ENCODE measurements around the gene RHCG. TPM values are rescaled to one million over a fixed set of nuclear protein-coding genes. Genes with fewer than 3 reads are reported as not detected.

Gene RHCG
- total and polyA plus RNA-seq, 4 donors: 0.08 to 0.19 (median 0.15) TPM

DNA sequence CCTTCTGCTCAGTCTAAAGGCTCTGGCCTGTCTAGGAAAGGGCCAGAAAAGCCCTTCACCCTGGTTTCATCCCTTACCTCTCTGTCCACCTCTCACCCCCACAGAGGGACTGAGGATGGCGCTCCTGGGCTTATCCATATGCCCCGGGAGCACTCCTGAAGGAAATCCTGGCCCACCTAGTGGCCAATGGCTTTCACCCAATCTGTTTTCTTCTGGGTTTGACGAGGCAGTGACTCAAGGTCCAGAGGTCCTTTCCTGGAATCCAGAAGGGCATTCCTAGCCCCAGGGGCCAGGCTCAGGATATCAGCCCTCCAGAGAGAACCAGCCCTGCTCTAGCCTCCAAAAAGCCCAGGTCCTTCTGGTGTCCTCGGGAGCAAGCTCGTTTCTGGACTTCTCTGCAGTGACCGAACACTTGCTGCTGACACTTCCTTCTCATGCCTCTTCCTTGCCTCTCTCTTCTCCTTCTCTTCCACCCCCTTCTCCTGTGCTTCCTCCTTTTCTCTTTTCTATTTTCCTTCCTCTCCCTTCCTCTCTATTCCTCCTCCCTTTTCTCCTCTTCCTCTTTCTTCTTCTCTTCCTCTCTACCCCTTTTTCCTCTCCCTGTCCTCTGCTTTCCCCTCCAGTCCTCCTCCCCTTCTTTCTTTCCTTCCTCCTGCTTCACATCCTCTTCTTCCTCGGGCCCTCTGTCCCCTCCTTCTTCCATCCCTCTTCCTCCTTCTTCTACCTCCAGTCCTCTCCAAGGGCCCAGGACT is 59.6 kb downstream of the RHCG start:
- H3K9ac ChIP-seq (ENCODE audit: low read depth in 1 of 2, low read length in 2 of 2): no peak overlapping the region
- no peak overlapping the region for H3K4me3 ChIP-seq (ENCODE audit: low read depth in 1 of 3, low read length in 3 of 3)
- no peaks in the 10 kb centered on the region for H3K36me3 ChIP-seq (ENCODE audit: control insufficient read depth in 4 of 4, insufficient read depth in 3 of 4, low read depth in 1 of 4, low read length in 3 of 4)
- peaks cover 0 to 5% (median 2%) of the 10 kb centered on the region in 4 donors for H3K4me1 ChIP-seq (ENCODE audit: control insufficient read depth in 4 of 4, insufficient read depth in 4 of 4, low read length in 3 of 4)
- 55% methylated on average over 7 of the region's 7 CpGs for WGBS
- no peaks in the 10 kb centered on the region for H3K9me3 ChIP-seq (ENCODE audit: control insufficient read depth in 4 of 4, low read length in 3 of 4)
- H3K27me3 ChIP-seq (ENCODE audit: control insufficient read depth in 4 of 4, insufficient read depth in 4 of 4, low read length in 3 of 4): no peaks in the 10 kb centered on the region
- DNase-seq (ENCODE audit: low spot score): no peak
- H3K27ac ChIP-seq (ENCODE audit: low read depth in 1 of 2, low read length in 2 of 2): no peak overlapping the region
- no peak for TF ChIP-seq REST (IDR thresholded peaks at IDR 0.05)
- TF ChIP-seq HNF4G (IDR thresholded peaks at IDR 0.05): no peak
- no peak for TF ChIP-seq ZBTB33 (IDR thresholded peaks at IDR 0.05)

DNA sequence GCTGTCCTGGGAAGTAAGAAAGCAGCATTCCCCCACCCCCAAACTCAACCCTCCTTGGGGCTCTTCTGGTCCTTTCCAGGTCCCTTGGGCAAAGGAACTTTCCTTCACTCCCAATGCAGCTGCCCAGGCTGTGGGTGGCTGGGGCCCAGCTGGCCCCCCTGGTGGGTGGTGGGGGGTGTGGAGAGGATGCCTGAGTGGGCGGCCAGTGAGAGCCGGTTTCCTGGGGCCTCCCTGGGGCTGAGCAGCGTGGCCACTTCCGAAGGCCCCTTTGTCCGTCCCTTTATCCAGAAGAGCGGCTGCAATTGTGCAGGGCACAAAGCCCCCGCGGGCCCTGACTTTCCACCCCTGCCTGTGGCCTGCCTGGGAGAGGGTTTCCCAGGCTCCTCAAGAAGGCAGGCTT is 61.0 kb downstream of the RHCG start:
- no peak for DNase-seq (ENCODE audit: low spot score)
- no peak overlapping the region for H3K27ac ChIP-seq (ENCODE audit: low read depth in 1 of 2, low read length in 2 of 2)
- H3K9me3 ChIP-seq (ENCODE audit: control insufficient read depth in 4 of 4, low read length in 3 of 4): no peaks in the 10 kb centered on the region
- H3K4me1 ChIP-seq (ENCODE audit: control insufficient read depth in 4 of 4, insufficient read depth in 4 of 4, low read length in 3 of 4): peaks cover 2 to 7% (median 3%) of the 10 kb centered on the region in 4 donors
- no peaks in the 10 kb centered on the region for H3K36me3 ChIP-seq (ENCODE audit: control insufficient read depth in 4 of 4, insufficient read depth in 3 of 4, low read depth in 1 of 4, low read length in 3 of 4)
- no peaks in the 10 kb centered on the region for H3K27me3 ChIP-seq (ENCODE audit: control insufficient read depth in 4 of 4, insufficient read depth in 4 of 4, low read length in 3 of 4)
- H3K9ac ChIP-seq (ENCODE audit: low read depth in 1 of 2, low read length in 2 of 2): no peak overlapping the region
- 87% methylated on average over 8 of the region's 8 CpGs for WGBS
- no peak for TF ChIP-seq TAF1 (conservative IDR thresholded peaks at IDR 0.05)
- no peak for TF ChIP-seq FOXA2 (IDR thresholded peaks at IDR 0.05)
- TF ChIP-seq NR2F2 (IDR thresholded peaks at IDR 0.05): no peak
- TF ChIP-seq HNF4A (conservative IDR thresholded peaks at IDR 0.05): no peak
- TF ChIP-seq RXRA (IDR thresholded peaks at IDR 0.05): no peak
- no peak for TF ChIP-seq RAD21 (IDR thresholded peaks at IDR 0.05)
- no peak for TF ChIP-seq SP1 (IDR thresholded peaks at IDR 0.05)
- no peak for TF ChIP-seq JUND (IDR thresholded peaks at IDR 0.05)
- TF ChIP-seq HNF4G (IDR thresholded peaks at IDR 0.05): no peak
- no peak overlapping the region for H3K4me3 ChIP-seq (ENCODE audit: low read depth in 1 of 3, low read length in 3 of 3)

GRCh38 chr15:89433686-89434085 is 62.7 kb downstream of the RHCG start:
- H3K4me3 ChIP-seq (ENCODE audit: low read depth in 1 of 3, low read length in 3 of 3): no peak overlapping the region
- no peak overlapping the region for H3K27ac ChIP-seq (ENCODE audit: low read depth in 1 of 2, low read length in 2 of 2)
- no peaks in the 10 kb centered on the region for H3K36me3 ChIP-seq (ENCODE audit: control insufficient read depth in 4 of 4, insufficient read depth in 3 of 4, low read depth in 1 of 4, low read length in 3 of 4)
- H3K4me1 ChIP-seq (ENCODE audit: control insufficient read depth in 4 of 4, insufficient read depth in 4 of 4, low read length in 3 of 4): peaks cover 2 to 9% (median 4%) of the 10 kb centered on the region in 4 donors
- no peaks in the 10 kb centered on the region for H3K9me3 ChIP-seq (ENCODE audit: control insufficient read depth in 4 of 4, low read length in 3 of 4)
- DNase-seq (ENCODE audit: low spot score): no peak
- no peak overlapping the region for H3K9ac ChIP-seq (ENCODE audit: low read depth in 1 of 2, low read length in 2 of 2)
- WGBS: 76% methylated on average over 2 of the region's 2 CpGs
- H3K27me3 ChIP-seq (ENCODE audit: control insufficient read depth in 4 of 4, insufficient read depth in 4 of 4, low read length in 3 of 4): no peaks in the 10 kb centered on the region
- no peak for TF ChIP-seq FOXA2 (IDR thresholded peaks at IDR 0.05)
- TF ChIP-seq JUND (IDR thresholded peaks at IDR 0.05): no peak
- TF ChIP-seq MAX (IDR thresholded peaks at IDR 0.05): no peak
- no peak for TF ChIP-seq HNF4G (IDR thresholded peaks at IDR 0.05)
- TF ChIP-seq GABPA (IDR thresholded peaks at IDR 0.05 in 1 of 2, conservative IDR thresholded peaks at IDR 0.05 in 1 of 2): no peak
- TF ChIP-seq HNF4A (conservative IDR thresholded peaks at IDR 0.05): no peak
- no peak for TF ChIP-seq EGR1 (IDR thresholded peaks at IDR 0.05; ENCODE audit: low read depth in 2 of 2)
- no peak for TF ChIP-seq ZBTB33 (IDR thresholded peaks at IDR 0.05)
- TF ChIP-seq SP1 (IDR thresholded peaks at IDR 0.05): no peak
- TF ChIP-seq NR2F2 (IDR thresholded peaks at IDR 0.05): no peak
- TF ChIP-seq CTCF (IDR thresholded peaks at IDR 0.05; ENCODE audit: low read depth, low read length, missing input control): no peak
- TF ChIP-seq FOXA1 (IDR thresholded peaks at IDR 0.05): no peak
